ENCODE measurements around the gene AGAP1. TPM values are rescaled to one million over a fixed set of nuclear protein-coding genes. Genes with fewer than 3 reads are reported as not detected.

AGAP1 gene
- total RNA-seq, 1 experiment from 2014 or later, result 14.8 TPM

GRCh38 chr2:235839226-235839625 lies 345.4 kb downstream of the AGAP1 start:
- no peak for DNase-seq (ENCODE audit: low read depth)

DNA sequence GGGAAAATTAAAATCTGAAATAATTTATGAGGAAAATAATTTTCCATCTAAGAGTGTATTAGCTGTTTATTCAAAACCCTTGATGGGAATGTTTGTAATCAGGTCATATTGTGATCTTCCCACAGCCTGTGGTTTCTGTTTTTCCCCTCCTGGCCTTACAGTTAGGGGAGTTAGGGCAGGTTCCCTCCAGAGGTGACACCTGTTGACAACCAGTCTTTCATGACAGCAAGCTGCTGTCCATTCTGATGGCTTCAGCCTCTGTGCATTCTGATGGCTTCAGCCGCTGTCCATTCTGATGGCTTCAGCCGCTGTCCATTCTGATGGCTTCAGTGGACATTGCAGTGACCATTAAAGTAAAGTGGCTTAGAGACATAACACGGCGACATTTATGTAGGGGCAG lies 346.1 kb downstream of the AGAP1 start:
- DNase-seq (ENCODE audit: low read depth), result no peak

DNA sequence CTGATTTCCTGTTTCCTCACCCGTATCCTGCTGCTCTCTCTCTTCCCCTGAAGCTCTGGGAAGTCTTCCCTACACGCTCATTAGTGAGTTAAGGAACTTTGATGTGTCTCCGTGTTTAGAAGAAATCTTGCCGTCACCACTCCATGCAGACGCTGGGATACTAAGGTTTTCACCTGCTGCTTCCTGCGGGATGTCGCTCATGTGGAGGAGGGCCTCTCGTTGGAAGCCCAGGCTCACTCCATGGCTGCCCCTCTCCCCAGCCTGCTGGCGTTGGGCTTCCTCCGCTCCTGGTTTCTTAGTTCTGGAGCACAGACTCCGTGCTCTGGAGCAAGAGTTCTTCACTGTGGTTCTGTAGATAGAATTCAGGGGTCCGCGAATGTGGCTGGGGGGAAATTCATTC lies 348.0 kb downstream of the AGAP1 start:
- DNase-seq (ENCODE audit: low read depth), result no peak

DNA sequence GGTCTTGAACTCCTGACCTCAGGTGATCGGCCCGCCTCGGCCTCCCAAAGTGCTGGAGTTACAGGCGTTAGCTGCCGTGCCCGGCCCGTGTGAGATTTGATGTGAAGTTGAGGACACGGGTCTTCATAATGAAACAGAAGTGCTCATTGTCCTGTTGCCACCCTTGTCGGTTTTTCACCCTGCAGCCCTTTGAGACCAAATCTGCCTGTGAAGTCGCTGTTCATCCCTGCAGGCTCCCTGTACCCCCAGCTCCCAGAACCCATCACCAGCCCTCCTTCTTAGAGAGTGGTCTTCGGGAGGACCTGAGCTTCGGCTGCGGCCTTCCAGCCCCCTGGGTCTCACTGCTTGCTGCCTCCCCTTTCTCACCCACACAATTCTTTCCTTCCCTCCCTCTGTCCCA lies 349.1 kb downstream of the AGAP1 start:
- DNase-seq (ENCODE audit: low read depth), result no peak

DNA sequence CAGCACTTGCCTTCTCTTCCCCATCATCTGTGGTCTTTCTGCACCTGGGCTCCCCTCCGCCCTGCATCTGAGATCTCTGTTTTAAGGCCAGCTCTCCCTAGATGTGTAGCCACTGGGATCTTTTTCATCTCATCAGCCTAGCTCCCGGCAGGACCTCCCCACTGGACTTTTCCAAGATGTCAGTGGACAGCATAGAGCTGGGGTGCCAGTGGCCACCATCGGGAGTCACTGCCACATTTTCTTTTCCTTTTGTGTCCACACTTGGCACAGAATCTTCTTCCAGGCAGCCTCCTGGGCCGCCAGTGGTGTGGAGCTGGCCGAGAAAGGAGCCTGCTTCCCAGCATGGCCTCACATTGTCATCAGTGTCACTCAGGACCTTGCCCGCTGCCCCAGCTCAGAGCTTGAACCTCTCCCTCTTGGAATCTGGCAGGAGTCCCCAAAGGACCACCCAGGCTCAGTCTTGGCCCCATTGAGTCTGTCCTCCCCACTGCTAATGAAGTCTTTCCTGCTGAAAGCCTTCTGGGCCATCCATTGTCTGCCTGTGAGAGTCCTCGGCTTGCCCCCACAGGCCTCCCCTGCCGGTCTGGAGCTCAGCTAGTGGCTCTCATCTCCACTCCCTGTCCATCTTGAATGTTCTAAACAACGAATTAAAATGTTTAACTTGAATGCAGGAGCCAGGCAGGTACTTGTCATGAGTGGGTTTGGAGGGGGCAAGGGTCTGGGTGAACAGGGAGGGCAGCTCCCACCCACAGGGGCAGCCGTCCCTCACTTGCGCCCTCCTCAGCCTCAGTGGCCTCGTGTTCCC lies 349.9 kb downstream of the AGAP1 start:
- no peak for DNase-seq (ENCODE audit: low read depth)

DNA sequence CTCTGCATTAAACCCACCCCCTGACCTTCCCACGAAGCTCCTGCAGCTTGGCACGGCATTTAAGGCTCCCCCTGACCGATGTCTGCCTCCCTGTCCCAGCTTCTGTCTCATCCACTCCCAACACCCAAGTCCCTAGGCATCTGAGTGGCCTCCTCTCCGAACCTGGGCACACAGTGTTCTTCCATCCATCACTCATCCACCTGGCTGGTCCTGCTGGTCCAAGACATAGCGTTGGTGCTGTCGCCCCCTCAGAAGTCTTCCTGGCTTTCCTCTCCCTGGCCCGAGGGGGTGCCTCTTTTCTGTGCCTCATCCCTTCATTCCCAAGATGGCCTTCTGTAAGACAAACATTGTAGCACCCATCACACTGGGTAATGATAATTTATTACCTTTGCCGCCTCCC lies 350.7 kb downstream of the AGAP1 start:
- no peak for DNase-seq (ENCODE audit: low read depth)

- no peak for DNase-seq (ENCODE audit: low read depth)
These were observed 351.4 kb downstream of the AGAP1 start for GRCh38 chr2:235845245-235845644.

GRCh38 chr2:235847576-235847975 lies 353.7 kb downstream of the AGAP1 start:
- no peak for DNase-seq (ENCODE audit: low read depth)

GRCh38 chr2:235848055-235848454 lies 354.2 kb downstream of the AGAP1 start:
- no peak for DNase-seq (ENCODE audit: low read depth)

GRCh38 chr2:235848946-235849345 lies 355.1 kb downstream of the AGAP1 start:
- no peak for DNase-seq (ENCODE audit: low read depth)

DNA sequence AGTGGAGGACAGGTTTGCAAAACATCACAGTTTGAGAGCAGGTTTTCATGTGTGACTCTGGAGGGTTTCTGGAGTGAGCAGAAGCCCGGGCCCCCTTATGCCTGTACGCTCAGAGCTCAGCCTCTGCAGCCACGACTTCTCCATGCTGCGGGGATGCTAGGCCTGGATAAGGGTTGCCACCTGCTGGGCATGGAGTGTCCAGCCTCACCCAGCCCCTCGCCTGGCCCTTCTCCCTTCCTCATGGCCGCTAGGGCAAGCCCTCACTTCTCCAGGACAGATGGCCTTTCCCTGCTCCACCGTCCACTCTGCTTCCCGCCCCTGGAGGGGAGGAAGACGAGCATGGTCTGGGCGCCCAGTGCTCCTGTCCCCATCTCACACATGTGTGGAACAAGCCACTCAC lies 355.6 kb downstream of the AGAP1 start:
- DNase-seq (ENCODE audit: low read depth), result no peak

- no peak for DNase-seq (ENCODE audit: low read depth)
These were observed 356.4 kb downstream of the AGAP1 start for GRCh38 chr2:235850289-235850688.

- no peak for DNase-seq (ENCODE audit: low read depth)
These were observed 357.1 kb downstream of the AGAP1 start for GRCh38 chr2:235850771-235851551.

DNA sequence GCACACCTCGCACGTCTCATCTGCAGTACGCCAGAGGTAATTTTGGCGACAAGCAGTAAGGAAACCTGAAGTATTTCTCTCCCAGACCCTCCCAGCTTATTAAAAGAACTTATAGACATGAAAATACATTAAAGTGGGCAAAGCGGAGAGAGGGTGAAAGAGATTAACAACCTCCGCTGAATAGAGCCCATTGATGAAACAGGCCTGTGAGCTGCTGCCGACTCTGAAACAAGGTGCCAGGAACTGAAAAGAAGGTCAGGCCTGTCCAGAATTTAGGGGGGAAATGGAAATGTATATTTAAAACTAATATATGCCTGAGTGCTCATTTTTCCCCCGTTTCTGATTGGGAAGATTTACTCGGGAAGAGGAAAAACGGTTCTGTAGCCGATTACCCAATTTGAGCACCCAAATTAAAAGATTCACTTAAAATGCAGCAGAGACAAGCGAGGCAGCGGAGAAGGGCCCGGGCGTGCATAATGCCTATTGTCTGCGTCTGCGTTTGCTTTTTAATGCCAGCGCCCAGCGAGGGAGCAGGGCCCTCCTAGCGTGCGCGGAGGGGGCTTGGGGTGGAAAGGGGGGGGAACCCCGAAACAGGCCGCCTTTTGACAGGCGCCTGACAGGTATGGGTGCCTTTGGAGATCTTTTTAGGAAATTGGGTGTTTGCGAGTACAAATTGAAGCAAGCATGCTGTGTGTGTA lies 358.1 kb downstream of the AGAP1 start:
- DNase-seq (ENCODE audit: low read depth), result no peak

GRCh38 chr2:235852526-235852920 lies 358.7 kb downstream of the AGAP1 start:
- no peak for DNase-seq (ENCODE audit: low read depth)

- no peak for DNase-seq (ENCODE audit: low read depth)
These were observed 360.4 kb downstream of the AGAP1 start for GRCh38 chr2:235854276-235854675.

- DNase-seq (ENCODE audit: low read depth), result no peak
These were observed 361.2 kb downstream of the AGAP1 start for GRCh38 chr2:235855011-235855410.

- DNase-seq (ENCODE audit: low read depth), result peak; percentile 23
These were observed 362.5 kb downstream of the AGAP1 start for GRCh38 chr2:235856151-235856854.

GRCh38 chr2:235857598-235857997 lies 363.8 kb downstream of the AGAP1 start:
- DNase-seq (ENCODE audit: low read depth), result no peak

GRCh38 chr2:235858881-235859280 lies 365.0 kb downstream of the AGAP1 start:
- no peak for DNase-seq (ENCODE audit: low read depth)

DNA sequence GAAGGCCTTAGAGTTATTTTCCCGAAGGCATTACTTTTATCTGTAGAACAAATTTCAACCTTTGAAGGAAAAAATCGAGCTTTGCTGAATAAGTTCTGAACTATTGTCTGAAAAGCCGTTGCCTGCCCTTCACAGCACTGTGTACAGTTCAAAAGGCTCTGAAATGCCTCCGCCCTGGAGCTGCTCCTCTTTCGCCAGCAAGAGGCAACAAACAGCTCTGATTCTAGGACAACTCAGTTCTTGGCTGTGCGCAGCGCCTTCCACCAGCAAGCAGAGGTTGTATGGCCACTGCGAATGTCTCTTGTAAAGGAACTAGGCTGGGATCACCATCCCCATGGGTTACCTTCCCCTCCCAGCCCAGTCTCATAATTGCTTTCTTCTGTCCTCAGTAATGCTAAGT lies 365.8 kb downstream of the AGAP1 start:
- no peak for DNase-seq (ENCODE audit: low read depth)

GRCh38 chr2:235860111-235860510 lies 366.3 kb downstream of the AGAP1 start:
- peak; percentile 13 for DNase-seq (ENCODE audit: low read depth)

All from HT1080 (cell line).